ENCODE measurements around the gene CMIP.

Gene CMIP

GRCh38 chr16:81717662-81718189 lies 273.1 kb downstream of the CMIP start:
- TF ChIP-seq EP300 (IDR thresholded peaks at IDR 0.05; ENCODE audit: borderline replicate concordance), result no peak
- no peak for TF ChIP-seq ZBTB7A (IDR thresholded peaks at IDR 0.05; ENCODE audit: low read depth)
- no peak for TF ChIP-seq RAD21 (IDR thresholded peaks at IDR 0.05; ENCODE audit: low read depth)
- TF ChIP-seq MAX (IDR thresholded peaks at IDR 0.05), result no peak

- TF ChIP-seq TCF12 (IDR thresholded peaks at IDR 0.05; ENCODE audit: low read depth) (no peak), USF1 (IDR thresholded peaks at IDR 0.05) (no peak), YY1 (IDR thresholded peaks at IDR 0.05; ENCODE audit: low read depth) (no peak), ZBTB7A (IDR thresholded peaks at IDR 0.05; ENCODE audit: low read depth) (no peak), EP300 (IDR thresholded peaks at IDR 0.05; ENCODE audit: borderline replicate concordance) (no peak), EGR1 (IDR thresholded peaks at IDR 0.05) (no peak), RAD21 (IDR thresholded peaks at IDR 0.05; ENCODE audit: low read depth) (no peak), MAX (IDR thresholded peaks at IDR 0.05) (no peak), NFIC (IDR thresholded peaks at IDR 0.05) (no peak), TAF1 (IDR thresholded peaks at IDR 0.05; ENCODE audit: low read depth) (no peak), FOXM1 (IDR thresholded peaks at IDR 0.05; ENCODE audit: borderline replicate concordance, low read depth) (no peak), CEBPB (IDR thresholded peaks at IDR 0.05) (no peak), TEAD4 (IDR thresholded peaks at IDR 0.05) (no peak), CREB1 (IDR thresholded peaks at IDR 0.05; ENCODE audit: low read depth) (no peak)
- TF ChIP-seq, protein P1, sequence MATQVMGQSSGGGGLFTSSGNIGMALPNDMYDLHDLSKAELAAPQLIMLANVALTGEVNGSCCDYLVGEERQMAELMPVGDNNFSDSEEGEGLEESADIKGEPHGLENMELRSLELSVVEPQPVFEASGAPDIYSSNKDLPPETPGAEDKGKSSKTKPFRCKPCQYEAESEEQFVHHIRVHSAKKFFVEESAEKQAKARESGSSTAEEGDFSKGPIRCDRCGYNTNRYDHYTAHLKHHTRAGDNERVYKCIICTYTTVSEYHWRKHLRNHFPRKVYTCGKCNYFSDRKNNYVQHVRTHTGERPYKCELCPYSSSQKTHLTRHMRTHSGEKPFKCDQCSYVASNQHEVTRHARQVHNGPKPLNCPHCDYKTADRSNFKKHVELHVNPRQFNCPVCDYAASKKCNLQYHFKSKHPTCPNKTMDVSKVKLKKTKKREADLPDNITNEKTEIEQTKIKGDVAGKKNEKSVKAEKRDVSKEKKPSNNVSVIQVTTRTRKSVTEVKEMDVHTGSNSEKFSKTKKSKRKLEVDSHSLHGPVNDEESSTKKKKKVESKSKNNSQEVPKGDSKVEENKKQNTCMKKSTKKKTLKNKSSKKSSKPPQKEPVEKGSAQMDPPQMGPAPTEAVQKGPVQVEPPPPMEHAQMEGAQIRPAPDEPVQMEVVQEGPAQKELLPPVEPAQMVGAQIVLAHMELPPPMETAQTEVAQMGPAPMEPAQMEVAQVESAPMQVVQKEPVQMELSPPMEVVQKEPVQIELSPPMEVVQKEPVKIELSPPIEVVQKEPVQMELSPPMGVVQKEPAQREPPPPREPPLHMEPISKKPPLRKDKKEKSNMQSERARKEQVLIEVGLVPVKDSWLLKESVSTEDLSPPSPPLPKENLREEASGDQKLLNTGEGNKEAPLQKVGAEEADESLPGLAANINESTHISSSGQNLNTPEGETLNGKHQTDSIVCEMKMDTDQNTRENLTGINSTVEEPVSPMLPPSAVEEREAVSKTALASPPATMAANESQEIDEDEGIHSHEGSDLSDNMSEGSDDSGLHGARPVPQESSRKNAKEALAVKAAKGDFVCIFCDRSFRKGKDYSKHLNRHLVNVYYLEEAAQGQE (IDR thresholded peaks at IDR 0.05; ENCODE audit: low read depth), result no peak
These were observed 274.0 kb downstream of the CMIP start for GRCh38 chr16:81718637-81719036.

DNA sequence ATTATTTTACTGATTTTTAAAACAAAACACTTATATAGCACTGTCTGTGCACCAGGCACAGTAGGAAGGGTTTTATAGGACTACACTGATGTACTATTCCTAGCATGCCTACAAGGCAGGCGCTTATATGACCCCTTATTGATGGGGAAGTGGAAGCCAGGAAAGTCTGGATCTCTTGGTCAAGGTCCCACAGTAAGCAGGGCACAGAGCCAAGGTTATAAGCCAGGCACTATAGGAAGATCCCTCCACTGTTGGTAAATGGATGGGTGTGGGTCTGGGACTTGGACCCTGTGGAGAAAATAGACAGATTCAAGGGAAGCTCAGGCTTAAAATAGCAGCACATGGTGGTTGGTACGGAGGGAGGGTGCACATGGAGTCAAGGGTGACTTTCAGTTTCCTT lies 275.4 kb downstream of the CMIP start:
- TF ChIP-seq TAF1 (IDR thresholded peaks at IDR 0.05; ENCODE audit: low read depth), result no peak

DNA sequence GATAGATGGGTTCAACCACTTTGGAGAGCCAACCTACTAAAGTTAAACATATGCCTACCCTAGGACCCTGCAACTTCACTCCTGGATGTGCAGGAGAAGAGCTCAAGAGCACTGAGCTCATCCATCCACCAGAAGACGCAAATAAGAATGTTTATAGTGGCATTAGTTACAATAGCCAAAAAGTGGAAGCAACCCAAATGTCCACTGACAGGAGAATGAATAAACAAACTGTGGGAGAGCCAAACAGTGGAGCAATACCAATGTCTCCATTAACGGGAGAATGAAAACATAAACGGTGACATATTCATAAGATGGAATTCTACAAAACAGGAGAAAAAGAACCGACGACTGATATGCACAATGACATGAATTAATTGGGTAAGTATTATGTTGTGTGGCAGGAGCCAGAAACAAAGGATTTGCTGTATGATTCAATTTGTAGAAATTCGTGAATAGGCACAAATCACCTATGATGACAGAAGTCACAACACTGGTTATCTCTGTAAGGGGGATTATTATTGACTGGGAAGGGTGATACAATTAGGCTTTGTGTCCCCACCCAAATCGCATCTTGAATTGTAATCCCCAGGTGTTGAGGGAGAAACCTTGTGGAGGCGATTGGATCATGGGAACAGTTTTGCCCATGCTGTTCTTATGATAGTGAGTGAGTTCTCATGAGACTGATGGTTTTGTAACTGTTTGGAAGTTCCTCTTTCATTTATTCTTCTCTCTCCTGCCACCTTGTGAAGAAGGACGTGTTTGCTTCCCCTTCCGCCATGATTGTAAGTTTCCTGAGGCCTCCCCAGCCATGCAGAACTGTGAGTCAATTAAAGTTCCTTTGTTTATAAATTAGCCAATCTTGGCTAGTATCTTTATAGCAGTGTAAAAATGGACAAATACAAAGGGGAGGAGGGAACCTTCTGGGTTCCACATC lies 276.6 kb downstream of the CMIP start:
- no peak for TF ChIP-seq EP300 (IDR thresholded peaks at IDR 0.05; ENCODE audit: borderline replicate concordance)
- TF ChIP-seq, protein P1 (IDR thresholded peaks at IDR 0.05; ENCODE audit: low read depth), result no peak
- TF ChIP-seq NFIC (IDR thresholded peaks at IDR 0.05), result no peak
- TF ChIP-seq MAX (IDR thresholded peaks at IDR 0.05), result no peak
- no peak for TF ChIP-seq CEBPB (IDR thresholded peaks at IDR 0.05)
- TF ChIP-seq TCF12 (IDR thresholded peaks at IDR 0.05; ENCODE audit: low read depth), result no peak
- TF ChIP-seq ZBTB7A (IDR thresholded peaks at IDR 0.05; ENCODE audit: low read depth), result no peak
- TF ChIP-seq USF1 (IDR thresholded peaks at IDR 0.05), result no peak
- no peak for TF ChIP-seq FOXM1 (IDR thresholded peaks at IDR 0.05; ENCODE audit: borderline replicate concordance, low read depth)
- no peak for TF ChIP-seq YY1 (IDR thresholded peaks at IDR 0.05; ENCODE audit: low read depth)
- TF ChIP-seq EGR1 (IDR thresholded peaks at IDR 0.05), result no peak
- no peak for TF ChIP-seq TEAD4 (IDR thresholded peaks at IDR 0.05)
- no peak for TF ChIP-seq RAD21 (IDR thresholded peaks at IDR 0.05; ENCODE audit: low read depth)
- TF ChIP-seq TAF1 (IDR thresholded peaks at IDR 0.05; ENCODE audit: low read depth), result no peak
- no peak for TF ChIP-seq CREB1 (IDR thresholded peaks at IDR 0.05; ENCODE audit: low read depth)

GRCh38 chr16:81723098-81723723 lies 278.6 kb downstream of the CMIP start:
- TF ChIP-seq TCF12 (IDR thresholded peaks at IDR 0.05; ENCODE audit: low read depth) (no peak), RAD21 (IDR thresholded peaks at IDR 0.05; ENCODE audit: low read depth) (peak; percentile 93)
